NCI-H510A treated with DMSO at 0.1 percent for 48 hours (cell line): Measurements from ENCODE around the gene PCDHGA8.
A peak's percentile ranks its signal among the peaks of the same experiment; 100 is the strongest.
"Not testable (repeated sequence)": the region's sequence is repeated elsewhere in the genome, so short reads cannot be mapped to it uniquely, and the experiment has no call there.

Experiments used
- DNase-seq: peaks from one replicate; lab custom pipeline; 2025; lab: John Stamatoyannopoulos, UW

PCDHGA8 gene

GRCh38 chr5:141402553-141403243 is 10.3 kb downstream of the PCDHGA8 start, which contains the start of gene PCDHGA9:
Gene PCDHGA9, plus strand, starts transcription at chr5:141402778. Its CDS starts 175 bp downstream, at chr5:141402953.
- peak; percentile 6 for DNase-seq

DNA sequence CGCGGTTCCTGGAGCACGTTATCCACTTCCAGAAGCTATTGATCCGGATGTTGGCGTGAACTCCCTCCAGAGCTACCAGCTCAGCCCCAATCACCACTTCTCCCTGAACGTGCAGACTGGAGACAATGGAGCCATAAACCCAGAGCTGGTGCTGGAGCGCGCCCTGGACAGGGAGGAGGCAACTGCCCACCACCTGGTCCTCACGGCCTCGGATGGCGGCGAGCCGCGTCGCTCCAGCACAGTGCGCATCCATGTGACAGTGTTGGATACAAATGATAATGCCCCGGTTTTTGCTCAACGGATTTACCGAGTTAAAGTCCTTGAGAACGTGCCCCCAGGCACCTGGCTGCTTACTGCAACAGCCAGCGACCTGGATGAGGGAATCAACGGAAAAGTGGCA is 11.0 kb downstream of the PCDHGA8 start:
- DNase-seq: no peak

- DNase-seq: not testable (repeated sequence)
These were observed 15.5 kb downstream of the PCDHGA8 start, which contains the start of gene PCDHGB6 for GRCh38 chr5:141407790-141408505. Gene PCDHGB6, plus strand, starts transcription at chr5:141408021. Its CDS starts 182 bp downstream, at chr5:141408203.

GRCh38 chr5:141409598-141410306 is 17.3 kb downstream of the PCDHGA8 start:
- DNase-seq: no peak

DNA sequence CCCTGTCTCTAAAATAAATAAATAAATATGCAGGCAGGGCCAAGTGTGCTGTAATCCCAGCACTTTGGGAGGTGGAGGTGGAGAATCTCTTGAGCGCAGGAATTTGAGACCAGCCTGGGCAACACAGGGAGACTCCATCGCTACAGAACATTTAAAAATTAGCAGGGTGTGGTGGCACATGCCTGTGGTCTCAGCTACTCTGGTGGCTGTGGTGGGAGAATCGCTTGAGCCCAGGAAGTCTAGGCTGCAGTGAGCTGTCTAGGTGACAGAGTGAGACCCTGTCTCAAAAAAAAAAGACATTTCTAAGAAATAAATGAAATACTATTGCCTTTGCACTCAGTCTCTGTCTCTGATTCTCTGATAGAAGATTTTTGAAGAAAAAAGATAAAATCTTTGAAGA is 19.1 kb downstream of the PCDHGA8 start:
- DNase-seq: no peak

- peak; percentile 7 for DNase-seq
These were observed 20.6 kb downstream of the PCDHGA8 start, which contains the start of gene PCDHGA10 for GRCh38 chr5:141412854-141413539. Gene PCDHGA10, plus strand, starts transcription at chr5:141412987. Its CDS starts 189 bp downstream, at chr5:141413176.

- no peak for DNase-seq
These were observed 21.2 kb downstream of the PCDHGA8 start for GRCh38 chr5:141413540-141414069.

GRCh38 chr5:141414548-141415274 is 22.3 kb downstream of the PCDHGA8 start:
- not testable (repeated sequence) for DNase-seq

DNA sequence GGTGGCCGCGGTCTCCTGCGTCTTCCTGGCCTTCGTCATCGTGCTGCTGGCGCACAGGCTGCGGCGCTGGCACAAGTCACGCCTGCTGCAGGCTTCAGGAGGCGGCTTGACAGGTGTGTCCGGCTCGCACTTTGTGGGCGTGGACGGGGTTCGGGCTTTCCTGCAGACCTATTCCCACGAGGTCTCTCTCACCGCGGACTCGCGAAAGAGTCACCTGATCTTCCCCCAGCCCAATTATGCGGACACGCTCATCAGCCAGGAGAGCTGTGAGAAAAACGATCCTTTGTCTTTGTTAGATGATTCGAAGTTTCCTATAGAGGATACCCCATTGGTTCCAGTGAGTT is 22.8 kb downstream of the PCDHGA8 start:
- DNase-seq: not testable (repeated sequence)

DNA sequence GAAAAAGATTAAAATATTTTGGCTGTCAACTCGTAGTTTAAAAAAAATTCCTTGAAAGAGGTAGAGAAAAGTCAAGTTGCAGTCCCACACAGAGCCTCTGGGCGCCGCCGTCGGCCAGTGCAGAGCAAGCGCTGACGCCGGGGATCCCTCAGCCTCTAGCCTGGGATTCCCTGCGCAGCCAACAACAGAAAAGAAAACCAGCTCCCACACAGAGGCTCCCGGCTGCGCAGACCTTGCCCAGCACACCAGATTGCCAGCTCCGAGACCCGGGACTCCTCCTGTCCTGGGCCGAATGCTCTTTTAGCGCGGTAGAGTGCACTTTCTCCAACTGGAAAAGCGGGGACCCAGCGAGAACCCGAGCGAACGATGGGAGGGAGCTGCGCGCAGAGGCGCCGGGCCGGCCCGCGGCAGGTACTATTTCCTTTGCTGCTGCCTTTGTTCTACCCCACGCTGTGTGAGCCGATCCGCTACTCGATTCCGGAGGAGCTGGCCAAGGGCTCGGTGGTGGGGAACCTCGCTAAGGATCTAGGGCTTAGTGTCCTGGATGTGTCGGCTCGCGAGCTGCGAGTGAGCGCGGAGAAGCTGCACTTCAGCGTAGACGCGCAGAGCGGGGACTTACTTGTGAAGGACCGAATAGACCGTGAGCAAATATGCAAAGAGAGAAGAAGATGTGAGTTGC is 25.2 kb downstream of the PCDHGA8 start, which contains the start of gene PCDHGB7:
Gene PCDHGB7 (plus strand): TSS at position 184 of the 679 bp plus-strand sequence. CDS start 183 bp downstream, at position 367.
- not testable (repeated sequence) for DNase-seq

GRCh38 chr5:141419074-141419880 is 26.8 kb downstream of the PCDHGA8 start:
- no peak for DNase-seq

- no peak for DNase-seq
These were observed 28.5 kb downstream of the PCDHGA8 start, which contains the start of gene PCDHGA11 for GRCh38 chr5:141420855-141421488. Gene PCDHGA11, plus strand, starts transcription at chr5:141421051. Its CDS starts 177 bp downstream, at chr5:141421228.

GRCh38 chr5:141421489-141421855 is 29.0 kb downstream of the PCDHGA8 start:
- no peak for DNase-seq

- DNase-seq: no peak
These were observed 30.4 kb downstream of the PCDHGA8 start for GRCh38 chr5:141422742-141423291.

DNA sequence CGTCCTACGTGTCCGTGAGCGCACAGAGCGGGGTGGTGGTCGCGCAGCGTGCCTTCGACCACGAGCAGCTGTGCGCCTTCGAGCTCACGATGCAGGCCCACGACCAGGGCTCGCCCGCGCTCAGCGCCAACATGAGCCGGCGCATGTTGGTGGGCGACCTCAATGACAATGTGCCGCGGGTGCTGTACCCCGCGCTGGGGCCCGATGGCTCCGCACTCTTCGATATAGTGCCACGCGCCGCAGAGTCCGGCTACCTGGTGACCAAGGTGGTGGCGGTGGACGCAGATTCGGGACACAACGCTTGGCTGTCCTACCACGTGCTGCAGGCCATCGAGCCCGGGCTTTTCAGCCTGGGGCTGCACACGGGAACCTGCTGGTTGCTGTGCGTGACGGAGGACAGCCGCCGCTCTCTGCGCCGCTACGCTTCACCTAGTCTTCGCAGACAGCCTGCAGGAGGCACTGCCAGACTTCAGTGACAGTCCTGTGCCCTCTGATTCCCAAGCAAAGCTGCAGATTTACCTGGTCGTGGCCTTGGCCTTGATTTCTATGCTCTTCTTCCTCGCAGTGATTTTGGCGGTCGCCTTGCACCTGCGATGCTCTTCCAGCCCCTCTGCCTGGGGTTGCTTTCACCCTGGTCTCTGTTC is 35.5 kb downstream of the PCDHGA8 start:
- DNase-seq: no peak

DNA sequence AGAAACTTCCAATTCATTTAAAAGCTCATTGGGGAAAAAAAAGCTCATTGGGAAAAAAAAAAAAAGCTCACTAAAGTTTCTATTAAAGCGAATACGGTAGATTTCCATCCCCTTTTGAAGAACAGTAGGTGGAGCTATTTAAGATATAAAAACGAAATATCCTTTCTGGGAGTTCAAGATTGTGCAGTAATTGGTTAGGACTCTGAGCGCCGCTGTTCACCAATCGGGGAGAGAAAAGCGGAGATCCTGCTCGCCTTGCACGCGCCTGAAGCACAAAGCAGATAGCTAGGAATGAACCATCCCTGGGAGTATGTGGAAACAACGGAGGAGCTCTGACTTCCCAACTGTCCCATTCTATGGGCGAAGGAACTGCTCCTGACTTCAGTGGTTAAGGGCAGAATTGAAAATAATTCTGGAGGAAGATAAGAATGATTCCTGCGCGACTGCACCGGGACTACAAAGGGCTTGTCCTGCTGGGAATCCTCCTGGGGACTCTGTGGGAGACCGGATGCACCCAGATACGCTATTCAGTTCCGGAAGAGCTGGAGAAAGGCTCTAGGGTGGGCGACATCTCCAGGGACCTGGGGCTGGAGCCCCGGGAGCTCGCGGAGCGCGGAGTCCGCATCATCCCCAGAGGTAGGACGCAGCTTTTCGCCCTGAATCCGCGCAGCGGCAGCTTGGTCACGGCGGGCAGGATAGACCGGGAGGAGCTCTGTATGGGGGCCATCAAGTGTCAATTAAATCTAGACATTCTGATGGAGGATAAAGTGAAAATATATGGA is 38.1 kb downstream of the PCDHGA8 start, which contains the start of gene PCDHGA12:
Gene PCDHGA12 (plus strand): TSS at position 176 of the 782 bp plus-strand sequence. CDS start 253 bp downstream, at position 429.
- no peak for DNase-seq

DNA sequence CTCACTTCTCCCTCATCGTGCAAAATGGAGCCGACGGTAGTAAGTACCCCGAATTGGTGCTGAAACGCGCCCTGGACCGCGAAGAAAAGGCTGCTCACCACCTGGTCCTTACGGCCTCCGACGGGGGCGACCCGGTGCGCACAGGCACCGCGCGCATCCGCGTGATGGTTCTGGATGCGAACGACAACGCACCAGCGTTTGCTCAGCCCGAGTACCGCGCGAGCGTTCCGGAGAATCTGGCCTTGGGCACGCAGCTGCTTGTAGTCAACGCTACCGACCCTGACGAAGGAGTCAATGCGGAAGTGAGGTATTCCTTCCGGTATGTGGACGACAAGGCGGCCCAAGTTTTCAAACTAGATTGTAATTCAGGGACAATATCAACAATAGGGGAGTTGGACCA is 38.9 kb downstream of the PCDHGA8 start:
- DNase-seq: no peak
